H1 (cell line): ENCODE data around the gene ZNF516. TPM values are rescaled to one million over a fixed set of nuclear protein-coding genes. Genes with fewer than 3 reads are reported as not detected.

Experiments used
- CTCF ChIA-PET: fragments of 300-600 bp; sonication (Branson Sonifier 250); formaldehyde crosslinking; loops from one replicate; lab custom pipeline; 2021; ENCODE audit not compliant: partially characterized antibody; lab: Charles Lee
- POLR2A ChIA-PET: fragments of 300-600 bp; sonication (Branson Sonifier 250); formaldehyde crosslinking; loops from one replicate; lab custom pipeline; 2021; ENCODE audit warnings: inconsistent platforms; ENCODE audit not compliant: partially characterized antibody; lab: Charles Lee
- DNase-seq, 2 experiments: peaks; one replicate each; pipeline versions ENCODE4 v3.0.0 to v3.0.0-alpha.2; 2010 to 2022; ENCODE audit warnings: low spot score in 2 of 2, low read depth in 1 of 2, mixed read lengths in 1 of 2
- FAIRE-seq: peaks from 2 replicates; lab custom pipeline; 2011; peaks lifted over from hg19 to GRCh38; lab: Jason Lieb, UNC
- H2AFZ ChIP-seq: 2 replicates; pipeline ENCODE4 v1.8.1; 2012; ENCODE audit warnings: low read length, inconsistent platforms
- H2AK5ac ChIP-seq: 2 replicates; pipeline ENCODE4 v1.6.1; 2013; ENCODE audit warnings: low read depth, low read length
- H2BK120ac ChIP-seq: replicated peaks from 2 replicates; pipeline ENCODE3; 2013; ENCODE audit warnings: low read depth, low read length, inconsistent platforms
- H2BK12ac ChIP-seq: 2 replicates; pipeline ENCODE4 v1.6.1; 2013; ENCODE audit warnings: low read depth, low read length
- H2BK15ac ChIP-seq: 2 replicates; pipeline ENCODE4 v1.6.1; 2013; ENCODE audit warnings: low read length
- H2BK20ac ChIP-seq: 2 replicates; pipeline ENCODE4 v1.6.1; 2013; ENCODE audit warnings: low read length
- H2BK5ac ChIP-seq: 2 replicates; pipeline ENCODE4 v1.6.1; 2013; ENCODE audit warnings: low read depth, low read length
- H3K14ac ChIP-seq: 2 replicates; pipeline ENCODE4 v1.6.1; 2013; ENCODE audit warnings: inconsistent platforms; ENCODE audit not compliant: insufficient read length
- H3K18ac ChIP-seq: 2 replicates; pipeline ENCODE4 v1.6.1; 2013; ENCODE audit warnings: low read length; ENCODE audit errors: extremely low read depth
- H3K23ac ChIP-seq: 2 replicates; pipeline ENCODE4 v1.6.1; 2013; ENCODE audit warnings: inconsistent platforms; ENCODE audit not compliant: insufficient read length
- H3K23me2 ChIP-seq: 2 replicates; pipeline ENCODE4 v1.6.1; 2013; ENCODE audit warnings: low read depth, low read length
- H3K27ac ChIP-seq: 2 replicates; pipeline ENCODE4 v1.6.1; 2011; ENCODE audit warnings: low read depth, low read length, inconsistent platforms
- H3K27me3 ChIP-seq, 4 experiments: replicated peaks in 1 of 4; 1 replicate in 1 of 4; 2 replicates in 3 of 4; pipeline versions ENCODE4 v1.6.1 to v1.8.1; 2011 to 2013; ENCODE audit warnings: low read length in 3 of 4, mild to moderate bottlenecking in 3 of 4, inconsistent platforms in 2 of 4, mixed read lengths in 2 of 4, moderate library complexity in 1 of 4; ENCODE audit not compliant: control insufficient read depth in 3 of 4, insufficient read depth in 3 of 4; ENCODE audit errors: extremely low read depth in 1 of 4
- H3K36me3 ChIP-seq, 4 experiments: 2 replicates each; pipeline versions ENCODE4 v1.6.1 to v1.8.1; 2011 to 2013; ENCODE audit warnings: mild to moderate bottlenecking in 4 of 4, low read length in 3 of 4, moderate library complexity in 2 of 4, control low read depth in 1 of 4, inconsistent platforms in 1 of 4; ENCODE audit not compliant: insufficient read depth in 4 of 4, control insufficient read depth in 2 of 4
- H3K4ac ChIP-seq: replicated peaks from 2 replicates; pipeline ENCODE3; 2013; ENCODE audit warnings: low read length, low read depth, mixed read lengths, inconsistent platforms; ENCODE audit not compliant: insufficient read length
- H3K4me1 ChIP-seq, 4 experiments: replicated peaks in 1 of 4; 1 replicate in 1 of 4; 2 replicates in 3 of 4; pipeline versions ENCODE4 v1.6.1 to v1.8.1; 2011 to 2013; ENCODE audit warnings: low read length in 3 of 4, inconsistent platforms in 2 of 4, mixed read lengths in 1 of 4; ENCODE audit not compliant: insufficient read depth in 4 of 4, control insufficient read depth in 3 of 4
- H3K4me2 ChIP-seq, 2 experiments: 2 replicates each; pipeline versions ENCODE4 v1.6.1 to v1.8.1; 2011 to 2013; ENCODE audit warnings: low read depth in 2 of 2, low read length in 2 of 2, control low read depth in 1 of 2, inconsistent platforms in 1 of 2, mild to moderate bottlenecking in 1 of 2; ENCODE audit not compliant: insufficient read depth in 1 of 2
- H3K4me3 ChIP-seq, 4 experiments: fragments of 200-600, 300-600 bp in 1 of 4; sonication (generic), shearing (Covaris generic), sonication (Bioruptor Twin) in 1 of 4; 2 replicates each; pipeline versions ENCODE4 v1.5.1 to v1.8.1; 2011 to 2016; ENCODE audit warnings: low read length in 4 of 4, low read depth in 3 of 4, control low read depth in 2 of 4, inconsistent platforms in 2 of 4, mild to moderate bottlenecking in 2 of 4, mixed read lengths in 1 of 4, moderate library complexity in 1 of 4; ENCODE audit not compliant: insufficient read depth in 2 of 4; ENCODE audit errors: extremely low read depth in 1 of 4
- H3K56ac ChIP-seq: replicated peaks from 2 replicates; pipeline ENCODE3; 2013; ENCODE audit warnings: low read depth, mild to moderate bottlenecking, mixed read lengths, low read length, inconsistent platforms; ENCODE audit not compliant: insufficient read length
- H3K79me1 ChIP-seq: 2 replicates; pipeline ENCODE4 v1.6.1; 2013; ENCODE audit warnings: low read depth, low read length, control low read depth
- H3K79me2 ChIP-seq, 2 experiments: 2 replicates each; pipeline versions ENCODE4 v1.6.1 to v1.8.1; 2012 to 2013; ENCODE audit warnings: low read length in 2 of 2, mild to moderate bottlenecking in 2 of 2, inconsistent platforms in 1 of 2; ENCODE audit not compliant: insufficient read depth in 2 of 2, control insufficient read depth in 1 of 2
- H3K9ac ChIP-seq, 4 experiments: replicated peaks in 1 of 4; 1 replicate in 1 of 4; 2 replicates in 3 of 4; pipeline versions ENCODE4 v1.6.1 to v1.8.1; 2011 to 2013; ENCODE audit warnings: low read depth in 3 of 4, low read length in 3 of 4, control low read depth in 2 of 4, mild to moderate bottlenecking in 2 of 4, moderate library complexity in 2 of 4, inconsistent platforms in 1 of 4; ENCODE audit errors: extremely low read depth in 1 of 4
- H3K9me3 ChIP-seq, 2 experiments: 2 replicates each; pipeline versions ENCODE4 v1.6.1 to v1.8.1; 2012 to 2013; ENCODE audit warnings: mild to moderate bottlenecking in 2 of 2, moderate library complexity in 2 of 2, control low read depth in 1 of 2, inconsistent platforms in 1 of 2, low read depth in 1 of 2, low read length in 1 of 2, mixed read lengths in 1 of 2; ENCODE audit not compliant: insufficient read depth in 2 of 2
- H4K20me1 ChIP-seq, 2 experiments: replicated peaks in 1 of 2; 2 replicates each; pipeline versions ENCODE3 to v1.8.1; 2011 to 2013; ENCODE audit warnings: inconsistent platforms in 2 of 2, low read length in 2 of 2, mild to moderate bottlenecking in 1 of 2; ENCODE audit not compliant: insufficient read depth in 2 of 2, control insufficient read depth in 1 of 2
- H4K5ac ChIP-seq: 2 replicates; pipeline ENCODE4 v1.6.1; 2013; ENCODE audit warnings: low read length, low read depth, mixed read lengths, inconsistent platforms; ENCODE audit not compliant: insufficient read length
- H4K8ac ChIP-seq: 2 replicates; pipeline ENCODE4 v1.8.0; 2013; ENCODE audit warnings: mild to moderate bottlenecking, moderate library complexity, low read length, inconsistent platforms; ENCODE audit not compliant: insufficient read depth; ENCODE audit errors: extremely low read depth
- H4K91ac ChIP-seq: replicated peaks from 2 replicates; pipeline ENCODE3; 2013; ENCODE audit warnings: low read length, mixed read lengths, inconsistent platforms; ENCODE audit not compliant: insufficient read length
- CBX5 ChIP-seq: fragments of 300-800, 300-1000 bp; sonication (generic); IDR thresholded peaks from 2 replicates; pipeline ENCODE4 v1.7.1; 2016; ENCODE audit warnings: antibody characterized with exemption, low read length, low read depth
- POLR2AphosphoS5 ChIP-seq: IDR thresholded peaks from 2 replicates; pipeline ENCODE4 v1.6.1; 2011; ENCODE audit warnings: low read depth, low read length
- RFX5 ChIP-seq: IDR thresholded peaks from 2 replicates; pipeline ENCODE4 v1.6.1; 2011; ENCODE audit warnings: low read depth, low read length, improper control_type of control experiment, borderline replicate concordance
- RXRA ChIP-seq: IDR thresholded peaks from 2 replicates; pipeline ENCODE4 v1.6.1; 2011; ENCODE audit warnings: low read depth, mild to moderate bottlenecking, low read length, moderate library complexity; ENCODE audit not compliant: insufficient read depth
- SP2 ChIP-seq: IDR thresholded peaks from 2 replicates; pipeline ENCODE4 v1.6.1; 2012; ENCODE audit warnings: mild to moderate bottlenecking, low read length, inconsistent platforms
- WGBS, 2 experiments: shearing (Covaris generic) in 1 of 2; methylation state at CpG; one replicate each; pipeline versions ENCODE4 v1.1.6 to v1.1.7; 2013 to 2015; ENCODE audit warnings: low lambda C conversion rate in 2 of 2, mixed read lengths in 2 of 2, inconsistent platforms in 1 of 2, low coverage in 1 of 2, missing lambda C conversion rate in 1 of 2; ENCODE audit not compliant: insufficient replicate concordance in 2 of 2, insufficient coverage in 1 of 2, insufficient read length in 1 of 2; ENCODE audit errors: extremely low coverage in 1 of 2, missing lambda C conversion rate in 1 of 2; 5-methylcytosine and 5-hydroxymethylcytosine counted together
- long read RNA-seq, 2 experiments: library from RNA in 1 of 2; library from capped mRNA in 1 of 2; stranded (forward); transcript quantifications; one replicate each; pipeline ENCODE4 v2.0.0, GENCODE V29; 2021; ENCODE audit warnings: inconsistent platforms in 1 of 2
- polyA minus RNA-seq, 3 experiments: library from RNA; depleted of rRNA, polyadenylated mRNA; stranded (reverse); fragments of >200 nt; gene quantifications; 1 replicate in 2 of 3; 2 replicates in 1 of 3; pipeline ENCODE4 v1.2.3, GENCODE V29; 2011
- polyA plus RNA-seq, 7 experiments: library from polyadenylated mRNA; depleted of rRNA in 3 of 7; stranded (reverse) in 5 of 7; unstranded in 2 of 7; fragments of >200 nt in 5 of 7; fragments of 200-250 nt in 2 of 7; gene quantifications; 1 replicate in 5 of 7; 2 replicates in 1 of 7; 4 replicates in 1 of 7; pipeline versions ENCODE4 v1.2.1 to v1.2.3, GENCODE V29; 2011 to 2013; ENCODE audit warnings: missing spikeins in 2 of 7, mixed read lengths in 2 of 7
- total RNA-seq: library from RNA; stranded (reverse); fragmentation: NEBNext Ultra II Directional; extraction: Animal tissue kit (Norgen Biotek cat#: 25700); gene quantifications from 2 replicates; pipeline ENCODE4 v1.2.1, GENCODE V29; 2021

Gene ZNF516, protein sequence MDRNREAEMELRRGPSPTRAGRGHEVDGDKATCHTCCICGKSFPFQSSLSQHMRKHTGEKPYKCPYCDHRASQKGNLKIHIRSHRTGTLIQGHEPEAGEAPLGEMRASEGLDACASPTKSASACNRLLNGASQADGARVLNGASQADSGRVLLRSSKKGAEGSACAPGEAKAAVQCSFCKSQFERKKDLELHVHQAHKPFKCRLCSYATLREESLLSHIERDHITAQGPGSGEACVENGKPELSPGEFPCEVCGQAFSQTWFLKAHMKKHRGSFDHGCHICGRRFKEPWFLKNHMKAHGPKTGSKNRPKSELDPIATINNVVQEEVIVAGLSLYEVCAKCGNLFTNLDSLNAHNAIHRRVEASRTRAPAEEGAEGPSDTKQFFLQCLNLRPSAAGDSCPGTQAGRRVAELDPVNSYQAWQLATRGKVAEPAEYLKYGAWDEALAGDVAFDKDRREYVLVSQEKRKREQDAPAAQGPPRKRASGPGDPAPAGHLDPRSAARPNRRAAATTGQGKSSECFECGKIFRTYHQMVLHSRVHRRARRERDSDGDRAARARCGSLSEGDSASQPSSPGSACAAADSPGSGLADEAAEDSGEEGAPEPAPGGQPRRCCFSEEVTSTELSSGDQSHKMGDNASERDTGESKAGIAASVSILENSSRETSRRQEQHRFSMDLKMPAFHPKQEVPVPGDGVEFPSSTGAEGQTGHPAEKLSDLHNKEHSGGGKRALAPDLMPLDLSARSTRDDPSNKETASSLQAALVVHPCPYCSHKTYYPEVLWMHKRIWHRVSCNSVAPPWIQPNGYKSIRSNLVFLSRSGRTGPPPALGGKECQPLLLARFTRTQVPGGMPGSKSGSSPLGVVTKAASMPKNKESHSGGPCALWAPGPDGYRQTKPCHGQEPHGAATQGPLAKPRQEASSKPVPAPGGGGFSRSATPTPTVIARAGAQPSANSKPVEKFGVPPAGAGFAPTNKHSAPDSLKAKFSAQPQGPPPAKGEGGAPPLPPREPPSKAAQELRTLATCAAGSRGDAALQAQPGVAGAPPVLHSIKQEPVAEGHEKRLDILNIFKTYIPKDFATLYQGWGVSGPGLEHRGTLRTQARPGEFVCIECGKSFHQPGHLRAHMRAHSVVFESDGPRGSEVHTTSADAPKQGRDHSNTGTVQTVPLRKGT
- total RNA-seq (16.5 and 17.0 TPM in 2 replicates), polyA plus RNA-seq (2011; rRNA removed) (7.3 and 9.2 TPM in 2 replicates), polyA minus RNA-seq (2011; rRNA and poly(A)+ RNA removed) (13.4 and 18.4 TPM in 2 replicates)
- polyA plus RNA-seq (2011; cell fraction: cytosol; rRNA removed) = 9.3 TPM
- polyA plus RNA-seq (2011; cell fraction: nucleus; rRNA removed) = 15.7 TPM
- polyA plus RNA-seq (2012, experiment 1 of 2) = 8.0 to 13.2 TPM (median 9.8 TPM) in 4 replicates
- 3.3 TPM for polyA plus RNA-seq (2012, experiment 2 of 2)
- polyA plus RNA-seq (2013, experiment 1 of 2) = 4.8 TPM
- polyA plus RNA-seq (2013, experiment 2 of 2) = 4.1 TPM
- 14.1 TPM for polyA minus RNA-seq (2011; cell fraction: cytosol; rRNA and poly(A)+ RNA removed)
- polyA minus RNA-seq (2011; cell fraction: nucleus; rRNA and poly(A)+ RNA removed) = 25.4 TPM
- long read RNA-seq, experiment 1, partial matches to known transcripts = 0 of 5 reads
- long read RNA-seq, experiment 1, other reads (novel, unspliced or antisense) = 5 of 5 reads
- long read RNA-seq, experiment 2 = 0 reads

- Histone ChIP-seq H2BK12ac (peak within 1 kb of the TSS; percentile 86), H3K27ac (peak within 1 kb of the TSS; percentile 94), H3K4me2 (peak within 1 kb of the TSS; percentile 98 to 99), H3K23ac (no peak within 1 kb of the TSS), H3K14ac (no peak within 1 kb of the TSS), H3K36me3 (no peaks in the 10 kb centered on the region), H3K18ac (peak within 1 kb of the TSS; percentile 92), H2BK20ac (0 out of 2 replicates have a peak within 1 kb of the TSS, but pooled peaks have one; percentile 82), H4K5ac (peak within 1 kb of the TSS; percentile 98), H3K27me3 (peaks cover 8 to 23% (median 16%) of the 10 kb centered on the region in 4 experiments), H3K56ac (peak within 1 kb of the TSS; percentile 60), H4K91ac (peak within 1 kb of the TSS; percentile 92), H3K79me1 (no peaks in the 10 kb centered on the region), H4K8ac (peak within 1 kb of the TSS; percentile 90), H3K79me2 (peaks cover 0 to 4% of the 10 kb centered on the region in 2 experiments; a peak in 2 of 4 replicates), H2BK120ac (peak within 1 kb of the TSS; percentile 62), H2BK15ac (peak within 1 kb of the TSS; percentile 75; the same call in 1 of the 2 replicates), H2BK5ac (0 out of 2 replicates have a peak within 1 kb of the TSS, but pooled peaks have one; percentile 69), H3K9me3 (no peaks in the 10 kb centered on the region), H3K23me2 (peaks cover 28% of the 10 kb centered on the region), H3K4ac (peak within 1 kb of the TSS; percentile 64), H2AK5ac (no peak within 1 kb of the TSS), H3K4me1 (peaks cover 2 to 10% (median 4%) of the 10 kb centered on the region in 4 experiments), H3K9ac (peak within 1 kb of the TSS in 3 of 4 experiments; percentile 78 to 89 (median 83); a peak in 6 of 7 replicates), H2AFZ (peak within 1 kb of the TSS; percentile 86; the same call in 1 of the 2 replicates), H4K20me1 (peaks cover 0 to 2% of the 10 kb centered on the region in 2 experiments), H3K4me3 (peak within 1 kb of the TSS; percentile 68 to 81 (median 70))
- ChIA-PET POLR2A (interaction anchor here (2.7 to 3.6 kb wide), 3 partner anchors 9 to 24 kb away, joined by 13 to 14 read pairs (median 13); no protein-coding TSS in a partner anchor), CTCF (no interaction called here)
- DNase-seq = no peak
- 0% methylated on average over 21 of the region's 64 CpGs; no CpG with 5 or more reads in 1 of the 2 experiments for WGBS, 2 experiments
- no peak for FAIRE-seq
- TF ChIP-seq SP2 (no peak), RXRA (no peak), RFX5 (no peak), CBX5 (no peak), POLR2AphosphoS5 (no peak)
Observed at GRCh38 chr18:76495006-76495370, at the start of gene ZNF516. ZNF516 (minus strand) TSS chr18:76495242; CDS start chr18:76443054, 52,188 bp downstream.
